ENCODE measurements around the gene NDOR1. TPM values are rescaled to one million over a fixed set of nuclear protein-coding genes. Genes with fewer than 3 reads are reported as not detected.

NDOR1 gene
- total and polyA plus RNA-seq, 2 donors (not counting 3 experiments of a cell fraction or from before 2014, with no cell fraction given) = 13.5 to 26.7 TPM

- H3K9ac ChIP-seq (replicated peaks; ENCODE audit: extremely low read depth, insufficient read depth, low read length) = no peak overlapping the region
- H3K36me3 ChIP-seq (ENCODE audit: control insufficient read depth in 2 of 2, extremely low read depth in 1 of 2, insufficient read depth in 2 of 2, low read length in 2 of 2) = peaks cover 0 to 56% of the 10 kb centered on the region in 2 experiments
- no peak overlapping the region for H2AFZ ChIP-seq (ENCODE audit: low read depth, low read length)
- H3K9me3 ChIP-seq (replicated peaks; ENCODE audit: control insufficient read depth, insufficient read depth, low read length) = no peaks in the 10 kb centered on the region
- H4K20me1 ChIP-seq (replicated peaks; ENCODE audit: control insufficient read depth, extremely low read depth, insufficient read depth, low read length) = no peaks in the 10 kb centered on the region
- intact Hi-C loops (cut with micrococcal nuclease) (no loop called here), dilution Hi-C loops (cut with MboI; ENCODE audit: extremely low pct_ligation_motif_present, low sequenced_read_pairs) (no loop called here)
- no peak overlapping the region for H3K4me2 ChIP-seq (ENCODE audit: insufficient read depth, low read length)
- H3K4me3 ChIP-seq (replicated peaks in 1 of 3; ENCODE audit: insufficient read depth in 1 of 3, low read depth in 1 of 3, low read length in 3 of 3) = no peak overlapping the region
- no peaks in the 10 kb centered on the region for H3K27me3 ChIP-seq (ENCODE audit: control insufficient read depth in 2 of 2, insufficient read depth in 2 of 2, low read length in 2 of 2)
- H3K79me2 ChIP-seq (ENCODE audit: control insufficient read depth, insufficient read depth, low read length) = peaks cover 7% of the 10 kb centered on the region
- peaks cover 6% of the 10 kb centered on the region for H3K4me1 ChIP-seq (ENCODE audit: control insufficient read depth, extremely low read depth, insufficient read depth, low read length)
- DNase-seq (ENCODE audit: low read depth, low spot score) (no peak), FAIRE-seq (no peak)
- BruUV-seq (replicated peaks) = no TSS peak
- ChIA-PET POLR2A (no interaction called here), CTCF (interaction anchor here (1.4 kb wide), 1 partner anchor 55 kb away, joined by 5 read pairs; no protein-coding TSS in a partner anchor)
- TF ChIP-seq GATA2 (IDR thresholded peaks at IDR 0.05; ENCODE audit: insufficient read depth, insufficient read length, low read depth, low read length) = no peak
- TF ChIP-seq MYC (IDR thresholded peaks at IDR 0.05; ENCODE audit: low read depth, low read length) = no peak
- TF ChIP-seq CTCF (IDR thresholded peaks at IDR 0.05; ENCODE audit: extremely low read depth in 1 of 2, insufficient read depth in 1 of 2, low read depth in 1 of 2, low read length in 2 of 2) = no peak
- no peak for TF ChIP-seq POLR2AphosphoS5 (IDR thresholded peaks at IDR 0.05; ENCODE audit: insufficient read depth, low read depth, low read length)
- no peak for TF ChIP-seq MAX (IDR thresholded peaks at IDR 0.05; ENCODE audit: insufficient read depth, insufficient read length)
- TF ChIP-seq EZH2 (IDR thresholded peaks at IDR 0.05; ENCODE audit: borderline replicate concordance, low read depth, low read length, severe bottlenecking) = no peak
- TF ChIP-seq JUN (IDR thresholded peaks at IDR 0.05; ENCODE audit: borderline replicate concordance, insufficient read depth, insufficient read length, low read depth) = no peak
- TF ChIP-seq POLR2A (IDR thresholded peaks at IDR 0.05; ENCODE audit: low read depth, low read length) = no peak
- TF ChIP-seq FOS (IDR thresholded peaks at IDR 0.05; ENCODE audit: borderline replicate concordance, insufficient read depth, low read length) = no peak
- no peaks in the 10 kb centered on the region for H3K9me1 ChIP-seq (replicated peaks; ENCODE audit: control insufficient read depth, extremely low read depth, insufficient read depth, low read length)
- no peak overlapping the region for H3K27ac ChIP-seq (ENCODE audit: insufficient read depth, low read depth, low read length)
Observed at GRCh38 chr9:137181680-137182079, 23.8 kb upstream of the NDOR1 start.

All from endothelial cell of umbilical vein (primary cell).